ENCODE measurements around the gene PDZD2.
"Not testable (repeated sequence)": the region's sequence is repeated elsewhere in the genome, so short reads cannot be mapped to it uniquely, and the experiment has no call there.

PDZD2 gene

DNA sequence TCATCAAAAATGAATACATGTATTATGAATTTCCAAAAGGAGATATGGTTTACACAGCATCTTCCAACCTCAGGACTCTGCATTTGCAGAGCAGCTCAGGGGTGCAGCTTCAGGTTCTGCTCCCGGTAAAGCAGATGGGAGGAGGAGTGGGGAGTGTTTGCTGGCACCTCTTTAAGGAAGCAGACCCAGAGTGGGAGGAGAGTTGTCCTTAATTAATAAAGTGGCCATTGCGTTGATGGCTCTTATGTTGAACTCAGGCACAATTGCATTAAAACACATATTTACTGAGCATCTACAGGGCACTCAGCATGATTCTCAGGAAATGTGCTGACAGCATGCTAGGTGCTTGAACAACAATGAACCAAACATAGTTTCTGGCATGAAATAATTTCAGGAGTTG is 121.0 kb downstream of the PDZD2 start:
- no peaks in the 10 kb centered on the region for H3K27me3 ChIP-seq (ENCODE audit: control insufficient read depth, insufficient read depth, low read length)
- no peak overlapping the region for H3K9ac ChIP-seq (ENCODE audit: low read depth, low read length)
- no peak overlapping the region for H3K4me3 ChIP-seq (ENCODE audit: low read depth, low read length)
- no peaks in the 10 kb centered on the region for H3K36me3 ChIP-seq (ENCODE audit: control insufficient read depth, insufficient read depth, low read length)
- H3K4me1 ChIP-seq (ENCODE audit: control insufficient read depth, insufficient read depth, low read length): no peaks in the 10 kb centered on the region
- no peaks in the 10 kb centered on the region for H3K9me3 ChIP-seq (ENCODE audit: control insufficient read depth, insufficient read depth, low read length)

GRCh38 chr5:31761877-31762276 is 122.9 kb downstream of the PDZD2 start:
- H3K27me3 ChIP-seq (ENCODE audit: control insufficient read depth, insufficient read depth, low read length): no peaks in the 10 kb centered on the region
- H3K9me3 ChIP-seq (ENCODE audit: control insufficient read depth, insufficient read depth, low read length): no peaks in the 10 kb centered on the region
- no peak overlapping the region for H3K9ac ChIP-seq (ENCODE audit: low read depth, low read length)
- H3K4me1 ChIP-seq (ENCODE audit: control insufficient read depth, insufficient read depth, low read length): no peaks in the 10 kb centered on the region
- H3K36me3 ChIP-seq (ENCODE audit: control insufficient read depth, insufficient read depth, low read length): no peaks in the 10 kb centered on the region
- H3K4me3 ChIP-seq (ENCODE audit: low read depth, low read length): no peak overlapping the region

- no peaks in the 10 kb centered on the region for H3K9me3 ChIP-seq (ENCODE audit: control insufficient read depth, insufficient read depth, low read length)
- H3K4me3 ChIP-seq (ENCODE audit: low read depth, low read length): no peak overlapping the region
- H3K36me3 ChIP-seq (ENCODE audit: control insufficient read depth, insufficient read depth, low read length): no peaks in the 10 kb centered on the region
- H3K27me3 ChIP-seq (ENCODE audit: control insufficient read depth, insufficient read depth, low read length): no peaks in the 10 kb centered on the region
- H3K4me1 ChIP-seq (ENCODE audit: control insufficient read depth, insufficient read depth, low read length): no peaks in the 10 kb centered on the region
- H3K9ac ChIP-seq (ENCODE audit: low read depth, low read length): no peak overlapping the region
Measured at GRCh38 chr5:31763424-31763823, 124.5 kb downstream of the PDZD2 start.

GRCh38 chr5:31764687-31765086 is 125.8 kb downstream of the PDZD2 start:
- not testable (repeated sequence) for H3K4me3 ChIP-seq (ENCODE audit: low read depth, low read length); H3K4me1 ChIP-seq (ENCODE audit: control insufficient read depth, insufficient read depth, low read length); H3K27me3 ChIP-seq (ENCODE audit: control insufficient read depth, insufficient read depth, low read length); H3K9me3 ChIP-seq (ENCODE audit: control insufficient read depth, insufficient read depth, low read length); H3K36me3 ChIP-seq (ENCODE audit: control insufficient read depth, insufficient read depth, low read length); H3K9ac ChIP-seq (ENCODE audit: low read depth, low read length)

DNA sequence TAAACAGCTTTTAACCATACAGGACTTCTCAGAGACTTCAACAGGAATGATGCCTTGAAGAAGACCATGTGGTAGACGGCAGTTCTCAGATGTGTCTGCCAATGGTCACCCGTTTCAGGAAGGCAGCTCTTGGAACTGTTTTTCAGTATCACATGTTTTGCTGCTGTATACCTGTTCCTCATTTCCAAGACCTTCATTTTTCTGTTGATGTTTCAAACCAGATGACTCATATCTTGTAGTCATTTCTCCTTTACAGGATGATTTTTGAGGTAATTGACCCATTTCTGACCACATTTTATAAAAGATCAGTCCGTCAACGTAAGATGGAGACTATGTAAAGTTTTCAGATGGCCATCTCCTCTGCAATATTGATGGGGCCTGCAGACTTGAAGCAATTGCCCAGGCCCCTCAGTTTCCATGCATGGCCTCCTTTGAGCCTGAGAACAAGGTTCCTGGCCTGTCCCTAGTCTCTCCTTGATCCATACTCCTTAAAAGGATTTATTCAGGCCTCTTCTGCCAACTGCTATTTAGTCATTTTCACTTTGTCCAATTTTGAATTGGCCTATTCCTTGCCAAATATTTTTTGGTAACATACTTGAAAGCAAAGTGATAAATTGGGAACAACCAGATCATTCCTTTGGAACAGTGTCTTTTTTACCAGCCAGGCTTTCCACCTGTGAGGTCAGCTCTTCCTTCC is 128.6 kb downstream of the PDZD2 start:
- no peaks in the 10 kb centered on the region for H3K9me3 ChIP-seq (ENCODE audit: control insufficient read depth, insufficient read depth, low read length)
- no peak overlapping the region for H3K9ac ChIP-seq (ENCODE audit: low read depth, low read length)
- H3K36me3 ChIP-seq (ENCODE audit: control insufficient read depth, insufficient read depth, low read length): no peaks in the 10 kb centered on the region
- H3K27me3 ChIP-seq (ENCODE audit: control insufficient read depth, insufficient read depth, low read length): no peaks in the 10 kb centered on the region
- H3K4me3 ChIP-seq (ENCODE audit: low read depth, low read length): no peak overlapping the region
- peaks cover 8% of the 10 kb centered on the region for H3K4me1 ChIP-seq (ENCODE audit: control insufficient read depth, insufficient read depth, low read length)

- no peak overlapping the region for H3K9ac ChIP-seq (ENCODE audit: low read depth, low read length)
- H3K36me3 ChIP-seq (ENCODE audit: control insufficient read depth, insufficient read depth, low read length): no peaks in the 10 kb centered on the region
- H3K4me3 ChIP-seq (ENCODE audit: low read depth, low read length): no peak overlapping the region
- H3K27me3 ChIP-seq (ENCODE audit: control insufficient read depth, insufficient read depth, low read length): no peaks in the 10 kb centered on the region
- no peaks in the 10 kb centered on the region for H3K9me3 ChIP-seq (ENCODE audit: control insufficient read depth, insufficient read depth, low read length)
- peaks cover 8% of the 10 kb centered on the region for H3K4me1 ChIP-seq (ENCODE audit: control insufficient read depth, insufficient read depth, low read length)
Measured at GRCh38 chr5:31768046-31768445, 129.1 kb downstream of the PDZD2 start.

DNA sequence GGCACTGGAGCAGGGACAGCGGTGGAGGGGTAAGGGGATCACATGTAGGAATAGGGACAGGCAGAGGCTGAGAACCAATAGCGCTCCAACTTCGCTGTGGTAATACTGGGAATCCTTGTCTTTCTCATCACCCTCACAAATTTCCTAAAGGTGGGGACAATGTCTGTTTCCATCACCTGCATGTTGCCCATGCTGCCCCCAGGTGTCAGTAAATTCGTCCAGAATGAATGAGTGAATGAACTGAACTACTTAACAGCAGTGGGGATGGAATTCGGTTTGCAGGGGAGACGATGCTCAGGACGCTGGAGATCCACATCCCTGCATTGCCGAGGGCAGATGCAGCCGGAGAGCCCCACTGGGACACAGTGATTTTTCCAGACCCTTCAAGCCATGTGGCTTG is 129.9 kb downstream of the PDZD2 start:
- Histone ChIP-seq H3K9me3 (ENCODE audit: control insufficient read depth, insufficient read depth, low read length) (no peaks in the 10 kb centered on the region), H3K27me3 (ENCODE audit: control insufficient read depth, insufficient read depth, low read length) (no peaks in the 10 kb centered on the region), H3K4me3 (ENCODE audit: low read depth, low read length) (no peak overlapping the region), H3K9ac (ENCODE audit: low read depth, low read length) (no peak overlapping the region), H3K4me1 (ENCODE audit: control insufficient read depth, insufficient read depth, low read length) (peaks cover 8% of the 10 kb centered on the region), H3K36me3 (ENCODE audit: control insufficient read depth, insufficient read depth, low read length) (no peaks in the 10 kb centered on the region)

DNA sequence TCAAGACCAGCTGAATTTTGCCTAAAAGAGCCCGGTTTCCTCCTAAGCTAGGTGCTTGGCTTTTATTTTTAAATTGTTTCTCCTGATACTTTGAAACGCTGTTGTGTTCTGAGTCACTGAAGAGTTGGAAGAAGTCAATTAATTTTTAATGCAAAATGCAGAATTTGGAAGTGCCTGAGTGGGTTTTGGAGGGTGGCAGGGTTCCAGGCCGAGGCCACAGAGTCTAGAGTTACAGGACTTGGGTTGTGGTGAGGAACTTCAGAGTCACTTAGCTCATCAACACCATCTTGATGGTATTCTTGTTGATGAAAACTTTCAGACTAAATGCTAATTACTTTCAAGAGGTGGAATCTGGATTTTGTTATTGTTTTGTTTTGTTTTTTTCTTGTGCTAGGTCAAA is 130.6 kb downstream of the PDZD2 start:
- peaks cover 8% of the 10 kb centered on the region for H3K4me1 ChIP-seq (ENCODE audit: control insufficient read depth, insufficient read depth, low read length)
- no peaks in the 10 kb centered on the region for H3K27me3 ChIP-seq (ENCODE audit: control insufficient read depth, insufficient read depth, low read length)
- no peak overlapping the region for H3K9ac ChIP-seq (ENCODE audit: low read depth, low read length)
- H3K9me3 ChIP-seq (ENCODE audit: control insufficient read depth, insufficient read depth, low read length): no peaks in the 10 kb centered on the region
- no peaks in the 10 kb centered on the region for H3K36me3 ChIP-seq (ENCODE audit: control insufficient read depth, insufficient read depth, low read length)
- no peak overlapping the region for H3K4me3 ChIP-seq (ENCODE audit: low read depth, low read length)

DNA sequence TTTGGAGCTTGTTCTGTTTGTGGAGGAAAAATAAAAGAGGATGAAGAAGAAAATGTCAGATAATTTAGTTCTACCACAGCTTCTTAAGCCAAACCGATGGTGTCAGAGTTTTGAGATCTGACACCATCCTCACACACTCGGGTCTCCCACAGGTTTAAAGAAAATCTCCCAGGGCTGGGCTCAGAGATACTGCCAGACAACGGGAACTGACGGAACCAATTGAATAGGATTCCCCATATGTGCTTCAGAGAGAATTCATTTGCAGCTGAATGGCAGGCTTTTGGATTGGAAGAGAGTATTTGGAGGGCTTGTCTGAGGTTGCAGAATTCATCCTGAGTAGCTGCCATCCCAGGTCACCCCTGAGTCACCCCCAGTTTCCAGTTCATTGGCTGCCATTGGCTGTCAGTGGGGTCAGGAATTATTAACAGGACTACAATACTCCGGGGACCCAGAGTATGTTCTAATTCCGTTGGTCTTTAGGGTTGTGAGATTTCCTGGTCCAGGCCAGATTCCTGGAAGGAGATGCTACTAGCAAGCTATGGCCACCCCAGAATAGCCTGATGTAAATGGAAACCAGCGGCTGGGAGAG is 131.3 kb downstream of the PDZD2 start:
- Histone ChIP-seq H3K9ac (ENCODE audit: low read depth, low read length) (no peak overlapping the region), H3K36me3 (ENCODE audit: control insufficient read depth, insufficient read depth, low read length) (no peaks in the 10 kb centered on the region), H3K4me1 (ENCODE audit: control insufficient read depth, insufficient read depth, low read length) (peaks cover 8% of the 10 kb centered on the region), H3K4me3 (ENCODE audit: low read depth, low read length) (no peak overlapping the region), H3K27me3 (ENCODE audit: control insufficient read depth, insufficient read depth, low read length) (no peaks in the 10 kb centered on the region), H3K9me3 (ENCODE audit: control insufficient read depth, insufficient read depth, low read length) (no peaks in the 10 kb centered on the region)

DNA sequence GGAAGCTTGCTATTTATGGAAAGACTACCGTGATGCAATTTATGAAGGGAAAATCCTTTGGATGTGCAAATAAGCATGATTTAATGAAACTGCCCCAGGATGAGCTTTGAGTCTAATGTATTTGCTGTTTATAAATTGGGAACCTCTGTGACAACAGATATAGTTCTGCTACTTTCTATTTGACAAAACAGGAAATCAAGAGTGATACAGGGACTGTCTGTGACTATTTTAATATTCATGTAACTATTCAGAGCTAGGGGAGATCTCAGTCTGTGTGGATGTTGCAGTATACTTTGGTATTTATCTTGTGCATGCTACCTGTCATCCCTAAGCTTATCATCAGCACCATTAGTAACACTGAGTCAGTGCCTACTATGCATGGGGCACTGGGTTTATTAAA is 132.1 kb downstream of the PDZD2 start:
- Histone ChIP-seq H3K9me3 (ENCODE audit: control insufficient read depth, insufficient read depth, low read length) (no peaks in the 10 kb centered on the region), H3K4me1 (ENCODE audit: control insufficient read depth, insufficient read depth, low read length) (peaks cover 8% of the 10 kb centered on the region), H3K36me3 (ENCODE audit: control insufficient read depth, insufficient read depth, low read length) (no peaks in the 10 kb centered on the region), H3K4me3 (ENCODE audit: low read depth, low read length) (no peak overlapping the region), H3K9ac (ENCODE audit: low read depth, low read length) (no peak overlapping the region), H3K27me3 (ENCODE audit: control insufficient read depth, insufficient read depth, low read length) (no peaks in the 10 kb centered on the region)

DNA sequence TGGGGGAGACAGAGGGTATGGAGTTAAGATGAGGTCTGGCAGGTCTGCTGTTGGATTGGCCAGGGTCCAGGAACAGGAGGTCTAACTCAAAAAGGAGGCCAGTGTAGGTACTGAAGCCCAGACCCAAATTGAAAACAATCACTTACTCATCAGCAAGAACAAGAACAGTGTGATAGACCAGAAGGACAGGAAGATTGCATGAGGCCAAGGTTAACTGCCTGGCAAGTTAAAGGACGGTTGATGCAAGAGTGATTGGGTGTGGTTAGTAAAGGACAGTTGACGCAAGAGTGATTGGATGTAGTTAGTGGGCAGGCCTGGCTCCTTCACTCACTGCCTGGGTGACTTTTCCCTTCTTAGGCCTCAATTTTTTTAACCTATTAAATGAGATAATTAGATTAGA is 132.6 kb downstream of the PDZD2 start:
- Histone ChIP-seq H3K36me3 (ENCODE audit: control insufficient read depth, insufficient read depth, low read length) (no peaks in the 10 kb centered on the region), H3K4me1 (ENCODE audit: control insufficient read depth, insufficient read depth, low read length) (peaks cover 8% of the 10 kb centered on the region), H3K4me3 (ENCODE audit: low read depth, low read length) (no peak overlapping the region), H3K9ac (ENCODE audit: low read depth, low read length) (no peak overlapping the region), H3K27me3 (ENCODE audit: control insufficient read depth, insufficient read depth, low read length) (no peaks in the 10 kb centered on the region), H3K9me3 (ENCODE audit: control insufficient read depth, insufficient read depth, low read length) (no peaks in the 10 kb centered on the region)

- H3K27me3 ChIP-seq (ENCODE audit: control insufficient read depth, insufficient read depth, low read length); H3K9me3 ChIP-seq (ENCODE audit: control insufficient read depth, insufficient read depth, low read length); H3K9ac ChIP-seq (ENCODE audit: low read depth, low read length); H3K4me3 ChIP-seq (ENCODE audit: low read depth, low read length); H3K36me3 ChIP-seq (ENCODE audit: control insufficient read depth, insufficient read depth, low read length); H3K4me1 ChIP-seq (ENCODE audit: control insufficient read depth, insufficient read depth, low read length): not testable (repeated sequence)
Measured at GRCh38 chr5:31776294-31776693, 137.4 kb downstream of the PDZD2 start.
